Nephron progenitor cell (in vitro differentiated cells): ENCODE data around the gene WASHC3.

Experiments
- DNase-seq: peaks from one replicate; pipeline ENCODE4 v3.0.0; 2021
- H3K27ac Mint-ChIP-seq: 2 replicates; pipeline ENCODE4 v1.8.0; 2021; ENCODE audit warnings: mild to moderate bottlenecking, moderate library complexity, mixed read lengths
- H3K27me3 Mint-ChIP-seq: 2 replicates; pipeline ENCODE4 v1.8.0; 2021; ENCODE audit warnings: mild to moderate bottlenecking, low read depth, mixed read lengths; ENCODE audit not compliant: poor library complexity
- H3K36me3 Mint-ChIP-seq: 2 replicates; pipeline ENCODE4 v1.8.0; 2021; ENCODE audit warnings: low read depth, mixed read lengths
- H3K4me1 Mint-ChIP-seq: 2 replicates; pipeline ENCODE4 v1.8.0; 2021; ENCODE audit warnings: mixed read lengths
- H3K4me3 Mint-ChIP-seq: 2 replicates; pipeline ENCODE4 v1.8.0; 2021; ENCODE audit warnings: mild to moderate bottlenecking, moderate library complexity, mixed read lengths
- H3K9me3 Mint-ChIP-seq: 2 replicates; pipeline ENCODE4 v1.8.0; 2021; ENCODE audit warnings: mild to moderate bottlenecking, moderate library complexity, mixed read lengths
- TF ChIP-seq, protein P1 (sequence below): fragments of 200-600 bp; sonication (generic); IDR thresholded peaks from 2 replicates; pipeline ENCODE4 v1.5.0; 2021; ENCODE audit warnings: antibody characterized with exemption

The WASHC3 gene

DNA sequence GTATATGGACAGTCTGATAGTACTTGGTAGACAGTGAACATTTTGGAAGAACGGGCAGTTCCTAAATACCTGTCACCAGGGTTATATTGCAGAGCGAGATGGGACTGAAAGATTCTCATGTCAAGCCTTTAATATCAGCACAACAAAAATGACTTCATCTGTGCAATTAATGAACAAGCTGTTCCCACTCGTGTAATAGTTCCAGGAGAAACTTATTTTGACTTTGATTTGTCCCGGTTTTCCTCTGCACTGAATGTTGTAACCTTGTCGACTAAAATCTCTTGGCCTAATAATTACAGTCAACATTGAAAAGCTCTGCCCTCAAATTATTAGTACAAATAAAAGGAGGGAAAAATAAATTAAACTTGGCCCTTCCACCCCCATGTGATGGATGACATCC, 79.5 kb downstream of the WASHC3 start:
- H3K4me1 Mint-ChIP-seq: peaks cover 6% of the 10 kb centered on the region
- no peak overlapping the region for H3K4me3 Mint-ChIP-seq
- DNase-seq: no peak
- H3K9me3 Mint-ChIP-seq: no peaks in the 10 kb centered on the region
- H3K36me3 Mint-ChIP-seq: no peaks in the 10 kb centered on the region
- peaks cover 4% of the 10 kb centered on the region for H3K27me3 Mint-ChIP-seq
- TF ChIP-seq, protein P1, sequence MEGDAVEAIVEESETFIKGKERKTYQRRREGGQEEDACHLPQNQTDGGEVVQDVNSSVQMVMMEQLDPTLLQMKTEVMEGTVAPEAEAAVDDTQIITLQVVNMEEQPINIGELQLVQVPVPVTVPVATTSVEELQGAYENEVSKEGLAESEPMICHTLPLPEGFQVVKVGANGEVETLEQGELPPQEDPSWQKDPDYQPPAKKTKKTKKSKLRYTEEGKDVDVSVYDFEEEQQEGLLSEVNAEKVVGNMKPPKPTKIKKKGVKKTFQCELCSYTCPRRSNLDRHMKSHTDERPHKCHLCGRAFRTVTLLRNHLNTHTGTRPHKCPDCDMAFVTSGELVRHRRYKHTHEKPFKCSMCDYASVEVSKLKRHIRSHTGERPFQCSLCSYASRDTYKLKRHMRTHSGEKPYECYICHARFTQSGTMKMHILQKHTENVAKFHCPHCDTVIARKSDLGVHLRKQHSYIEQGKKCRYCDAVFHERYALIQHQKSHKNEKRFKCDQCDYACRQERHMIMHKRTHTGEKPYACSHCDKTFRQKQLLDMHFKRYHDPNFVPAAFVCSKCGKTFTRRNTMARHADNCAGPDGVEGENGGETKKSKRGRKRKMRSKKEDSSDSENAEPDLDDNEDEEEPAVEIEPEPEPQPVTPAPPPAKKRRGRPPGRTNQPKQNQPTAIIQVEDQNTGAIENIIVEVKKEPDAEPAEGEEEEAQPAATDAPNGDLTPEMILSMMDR: no peak
- H3K27ac Mint-ChIP-seq: no peak overlapping the region

DNA sequence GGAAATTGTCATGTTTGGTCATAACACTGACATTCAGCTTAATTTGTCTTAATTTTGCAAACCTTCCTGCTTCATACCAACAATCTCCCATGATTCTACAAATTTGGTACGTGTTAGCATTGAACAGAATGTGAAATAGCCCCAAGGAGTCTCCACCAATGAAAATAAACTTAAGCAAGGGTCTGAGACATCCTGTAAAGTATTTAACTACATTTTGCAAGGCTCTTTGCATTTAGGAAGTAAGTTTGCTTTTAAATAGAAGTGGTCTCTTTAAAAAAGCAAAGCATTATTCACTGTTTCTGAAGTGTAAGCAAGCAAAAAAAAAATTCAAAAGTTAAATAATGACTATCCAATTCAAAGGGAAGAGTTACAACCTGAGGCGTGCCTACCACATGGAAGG, 79.9 kb downstream of the WASHC3 start:
- TF ChIP-seq, protein P1: no peak
- peaks cover 6% of the 10 kb centered on the region for H3K4me1 Mint-ChIP-seq

DNA sequence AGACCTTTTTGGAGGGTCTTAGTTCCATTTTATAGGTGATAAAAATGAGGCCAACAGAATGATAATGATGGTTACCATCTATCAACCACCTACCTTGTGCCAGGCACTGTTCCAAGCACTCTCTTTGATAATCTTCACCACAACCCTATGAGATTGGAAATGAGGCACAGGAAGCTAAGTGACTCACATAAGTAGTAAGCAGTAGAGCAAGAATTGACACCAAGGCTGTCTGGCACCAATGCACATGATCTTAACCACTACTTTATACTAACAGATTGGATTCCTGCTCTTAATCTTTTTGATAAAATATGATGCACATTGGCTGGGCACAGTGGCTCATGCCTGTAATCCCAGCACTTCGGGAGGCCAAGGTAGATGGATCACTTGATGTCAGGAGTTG, 93.0 kb downstream of the WASHC3 start:
- H3K27me3 Mint-ChIP-seq: peaks cover 6% of the 10 kb centered on the region
- H3K9me3 Mint-ChIP-seq: peaks cover 8% of the 10 kb centered on the region
- TF ChIP-seq, protein P1: no peak
- no peak overlapping the region for H3K4me3 Mint-ChIP-seq
- DNase-seq: no peak
- no peak overlapping the region for H3K27ac Mint-ChIP-seq
- no peaks in the 10 kb centered on the region for H3K4me1 Mint-ChIP-seq
- no peaks in the 10 kb centered on the region for H3K36me3 Mint-ChIP-seq

More for the DNA sequence above, 79.9 kb downstream of the WASHC3 start:
- no peaks in the 10 kb centered on the region for H3K9me3 Mint-ChIP-seq
- DNase-seq: no peak
- no peaks in the 10 kb centered on the region for H3K36me3 Mint-ChIP-seq
- H3K27ac Mint-ChIP-seq: no peak overlapping the region
- H3K27me3 Mint-ChIP-seq: peaks cover 4% of the 10 kb centered on the region
- H3K4me3 Mint-ChIP-seq: no peak overlapping the region

GRCh38 chr12:101967506-101967905, 94.3 kb downstream of the WASHC3 start:
- Mint-ChIP-seq H3K27me3 (peaks cover 3% of the 10 kb centered on the region), H3K9me3 (peaks cover 8% of the 10 kb centered on the region), H3K27ac (no peak overlapping the region), H3K4me3 (no peak overlapping the region), H3K4me1 (no peaks in the 10 kb centered on the region), H3K36me3 (no peaks in the 10 kb centered on the region)
- TF ChIP-seq, protein P1: no peak
- no peak for DNase-seq

GRCh38 chr12:101966496-101966895, 95.3 kb downstream of the WASHC3 start:
- peaks cover 3% of the 10 kb centered on the region for H3K27me3 Mint-ChIP-seq
- DNase-seq: no peak
- no peaks in the 10 kb centered on the region for H3K36me3 Mint-ChIP-seq
- H3K4me3 Mint-ChIP-seq: no peak overlapping the region
- TF ChIP-seq, protein P1: no peak
- H3K9me3 Mint-ChIP-seq: peaks cover 5% of the 10 kb centered on the region
- H3K4me1 Mint-ChIP-seq: no peaks in the 10 kb centered on the region
- H3K27ac Mint-ChIP-seq: no peak overlapping the region

DNA sequence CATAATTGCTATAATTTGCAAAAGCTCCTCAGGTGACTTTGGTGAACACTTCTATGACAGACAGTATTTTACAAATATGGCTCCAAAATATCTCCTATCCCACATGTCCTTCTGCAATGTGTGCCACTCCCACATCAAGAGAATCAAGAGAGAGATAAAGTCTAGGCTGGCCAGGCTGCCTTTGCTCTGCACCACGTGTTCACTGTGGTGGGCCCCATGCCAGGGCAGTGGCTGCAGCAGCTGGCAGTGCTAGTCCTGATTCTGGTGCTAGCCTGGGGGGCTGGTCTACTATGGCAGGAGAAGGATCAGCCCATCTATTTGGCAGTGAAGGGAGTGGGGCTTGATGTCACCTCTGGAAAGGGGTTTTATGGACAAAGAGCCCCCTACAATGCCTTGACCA, 98.1 kb downstream of the WASHC3 start:
- TF ChIP-seq, protein P1: no peak
- Mint-ChIP-seq H3K36me3 (no peaks in the 10 kb centered on the region), H3K27me3 (no peaks in the 10 kb centered on the region), H3K4me3 (no peak overlapping the region), H3K4me1 (no peaks in the 10 kb centered on the region), H3K27ac (no peak overlapping the region), H3K9me3 (peaks cover 14% of the 10 kb centered on the region)
- no peak for DNase-seq
